Measurements from ENCODE around the gene URB1. TPM values are rescaled to one million over a fixed set of nuclear protein-coding genes. Genes with fewer than 3 reads are reported as not detected.

The URB1 gene
- total and polyA plus RNA-seq, 2 of the 8 experiments (the other 6 are each of a cell fraction or from before 2014, with no cell fraction given), result 8.1 to 28.9 TPM

GRCh38 chr21:32424674-32425073 is 31.9 kb upstream of the URB1 start:
- Histone ChIP-seq H4K20me1 (replicated peaks in 1 of 2; ENCODE audit: control insufficient read depth in 1 of 2, insufficient read depth in 2 of 2, low read length in 2 of 2) (no peaks in the 10 kb centered on the region), H3K27me3 (replicated peaks in 1 of 4; ENCODE audit: control insufficient read depth in 3 of 4, extremely low read depth in 1 of 4, insufficient read depth in 3 of 4, low read length in 3 of 4) (no peaks in the 10 kb centered on the region), H3K4ac (replicated peaks; ENCODE audit: insufficient read length, low read depth, low read length) (no peak overlapping the region), H3K4me1 (replicated peaks in 1 of 4; ENCODE audit: control insufficient read depth in 3 of 4, insufficient read depth in 4 of 4, low read length in 3 of 4) (peaks cover 0 to 3% (median under 1%) of the 10 kb centered on the region in 4 experiments; a peak in 2 of 7 replicates), H3K18ac (ENCODE audit: extremely low read depth, low read length) (no peak overlapping the region), H3K56ac (replicated peaks; ENCODE audit: insufficient read length, low read depth, low read length) (no peak overlapping the region), H2BK5ac (ENCODE audit: low read depth, low read length) (no peak overlapping the region), H2AK5ac (ENCODE audit: low read depth, low read length) (no peak overlapping the region), H4K5ac (ENCODE audit: insufficient read length, low read depth, low read length) (no peak overlapping the region), H2AFZ (ENCODE audit: low read length) (no peak overlapping the region), H3K23ac (ENCODE audit: insufficient read length) (no peak overlapping the region), H2BK20ac (ENCODE audit: low read length) (no peak overlapping the region), H3K4me3 (ENCODE audit: extremely low read depth in 1 of 4, insufficient read depth in 2 of 4, low read depth in 3 of 4, low read length in 4 of 4) (no peak overlapping the region), H3K4me2 (ENCODE audit: insufficient read depth in 1 of 2, low read depth in 2 of 2, low read length in 2 of 2) (no peak overlapping the region), H3K36me3 (ENCODE audit: control insufficient read depth in 2 of 4, insufficient read depth in 4 of 4, low read length in 3 of 4) (no peaks in the 10 kb centered on the region), H3K9me3 (ENCODE audit: insufficient read depth in 2 of 2, low read depth in 1 of 2, low read length in 1 of 2) (peaks cover 2 to 6% of the 10 kb centered on the region in 2 experiments; a peak in 1 of 4 replicates), H3K27ac (ENCODE audit: low read depth, low read length) (no peak overlapping the region), H2BK120ac (replicated peaks; ENCODE audit: low read depth, low read length) (no peak overlapping the region), H4K91ac (replicated peaks; ENCODE audit: insufficient read length, low read length) (no peak overlapping the region), H2BK15ac (ENCODE audit: low read length) (no peak overlapping the region), H3K79me1 (ENCODE audit: low read depth, low read length) (no peaks in the 10 kb centered on the region), H3K79me2 (ENCODE audit: control insufficient read depth in 1 of 2, insufficient read depth in 2 of 2, low read length in 2 of 2) (no peaks in the 10 kb centered on the region), H2BK12ac (ENCODE audit: low read depth, low read length) (no peak overlapping the region), H4K8ac (ENCODE audit: extremely low read depth, insufficient read depth, low read length) (no peak overlapping the region), H3K9ac (replicated peaks in 1 of 4; ENCODE audit: extremely low read depth in 1 of 4, low read depth in 3 of 4, low read length in 3 of 4) (no peak overlapping the region), H3K23me2 (ENCODE audit: low read depth, low read length) (no peaks in the 10 kb centered on the region), H3K14ac (ENCODE audit: insufficient read length) (no peak overlapping the region)
- CTCF ChIA-PET (ENCODE audit: partially characterized antibody), result interaction anchor here (0.8 to 2.6 kb wide), 2 partner anchors 50 to 176 kb away, joined by 3 to 7 read pairs; no protein-coding TSS in a partner anchor
- POLR2A ChIA-PET (ENCODE audit: partially characterized antibody), result no interaction called here
- no peak for TF ChIP-seq POLR2A (IDR thresholded peaks at IDR 0.05; ENCODE audit: control extremely low read depth in 1 of 2, low read depth in 2 of 2, low read length in 2 of 2)
- no peak for TF ChIP-seq CBX8 (IDR thresholded peaks at IDR 0.05; ENCODE audit: borderline replicate concordance, low read depth, low read length)
- no peak for TF ChIP-seq NRF1 (IDR thresholded peaks at IDR 0.05; ENCODE audit: low read depth, low read length)
- TF ChIP-seq SUZ12 (IDR thresholded peaks at IDR 0.05; ENCODE audit: low read length), result no peak
- no peak for TF ChIP-seq KDM5A (IDR thresholded peaks at IDR 0.05; ENCODE audit: low read length)
- no peak for TF ChIP-seq E2F6 (IDR thresholded peaks at IDR 0.05)
- TF ChIP-seq TEAD4 (IDR thresholded peaks at IDR 0.05; ENCODE audit: low read depth, low read length), result no peak
- no peak for TF ChIP-seq JUN (IDR thresholded peaks at IDR 0.05; ENCODE audit: low read depth, low read length)
- no peak for TF ChIP-seq TAF7 (optimal IDR thresholded peaks at IDR 0.05; ENCODE audit: borderline replicate concordance, low read depth, low read length)
- TF ChIP-seq SAP30 (IDR thresholded peaks at IDR 0.05; ENCODE audit: insufficient read depth, insufficient replicate concordance, low read length), result no peak
- TF ChIP-seq SIN3A (conservative IDR thresholded peaks at IDR 0.05 in 1 of 2, IDR thresholded peaks at IDR 0.05 in 1 of 2; ENCODE audit: low read depth in 1 of 2, low read length in 2 of 2), result no peak
- DNase-seq (ENCODE audit: low read depth in 1 of 2, low spot score in 2 of 2), result no peak
- WGBS, 2 experiments (ENCODE audit: extremely low coverage in 1 of 2, insufficient coverage in 1 of 2, insufficient read length in 1 of 2, insufficient replicate concordance in 2 of 2, low coverage in 1 of 2, low lambda C conversion rate in 2 of 2, missing lambda C conversion rate in 1 of 2), result 96% methylated on average over 5 of the region's 5 CpGs; no CpG with 5 or more reads in 1 of the 2 experiments
- FAIRE-seq, result no peak
